GM10847 (cell line): ENCODE measurements around the gene MUC13.

Experiments used
- POLR2A ChIP-seq: IDR thresholded peaks from 2 replicates; pipeline ENCODE4 v1.6.1; 2011; ENCODE audit not compliant: insufficient read length; ENCODE audit errors: extremely low read depth

Gene MUC13

GRCh38 chr3:124924741-124925140 is 9.8 kb downstream of the MUC13 start:
- no peak for TF ChIP-seq POLR2A

- no peak for TF ChIP-seq POLR2A
Measured at GRCh38 chr3:124923833-124924232, 10.7 kb downstream of the MUC13 start.

- TF ChIP-seq POLR2A, result no peak
Measured at GRCh38 chr3:124920718-124921117, 13.8 kb downstream of the MUC13 start.

- TF ChIP-seq POLR2A, result no peak
Measured at GRCh38 chr3:124919756-124920155, 14.8 kb downstream of the MUC13 start.

GRCh38 chr3:124918524-124918923 is 16.0 kb downstream of the MUC13 start:
- TF ChIP-seq POLR2A, result no peak

GRCh38 chr3:124916837-124917409 is 17.6 kb downstream of the MUC13 start:
- TF ChIP-seq POLR2A, result no peak

GRCh38 chr3:124915254-124915653 is 19.3 kb downstream of the MUC13 start:
- no peak for TF ChIP-seq POLR2A

GRCh38 chr3:124907957-124908356 is 26.6 kb downstream of the MUC13 start:
- TF ChIP-seq POLR2A, result no peak

GRCh38 chr3:124904835-124905492 is 29.6 kb downstream of the MUC13 start:
- no peak for TF ChIP-seq POLR2A

- no peak for TF ChIP-seq POLR2A
Measured at GRCh38 chr3:124903896-124904834, 30.4 kb downstream of the MUC13 start.

- TF ChIP-seq POLR2A, result no peak
Measured at GRCh38 chr3:124896824-124897526, 37.6 kb downstream of the MUC13 start.

- no peak for TF ChIP-seq POLR2A
Measured at GRCh38 chr3:124895756-124896155, 38.8 kb downstream of the MUC13 start.

GRCh38 chr3:124893526-124893925 is 41.0 kb downstream of the MUC13 start:
- no peak for TF ChIP-seq POLR2A

- TF ChIP-seq POLR2A, result no peak
Measured at GRCh38 chr3:124890573-124891190, 43.9 kb downstream of the MUC13 start.
